ENCODE results near the gene PIK3R5. TPM values are rescaled to one million over a fixed set of nuclear protein-coding genes. Genes with fewer than 3 reads are reported as not detected.

Gene PIK3R5
- polyA plus RNA-seq, 1 donor from 2014 or later, result not detected

- H3K79me2 ChIP-seq (replicated peaks; ENCODE audit: insufficient read depth, low read length), result no peaks in the 10 kb centered on the region
- H3K9me3 ChIP-seq (ENCODE audit: low read length), result peaks cover 6% of the 10 kb centered on the region
- no peaks in the 10 kb centered on the region for H3K9me2 ChIP-seq (ENCODE audit: insufficient read depth, low read length)
- no peak overlapping the region for H3K4me3 ChIP-seq (ENCODE audit: low read length)
- H3K9ac ChIP-seq (ENCODE audit: low read length), result no peak overlapping the region
- no peak overlapping the region for H2AFZ ChIP-seq (ENCODE audit: low read depth, low read length)
- no peaks in the 10 kb centered on the region for H3K27me3 ChIP-seq (ENCODE audit: insufficient read depth, low read depth, low read length)
- TF ChIP-seq CTCF (IDR thresholded peaks at IDR 0.05; ENCODE audit: poor library complexity, severe bottlenecking) (no peak), RAD21 (conservative IDR thresholded peaks at IDR 0.05) (no peak), EZH2 (IDR thresholded peaks at IDR 0.05; ENCODE audit: borderline replicate concordance, insufficient read depth, low read length, poor library complexity, severe bottlenecking) (no peak), MXI1 (conservative IDR thresholded peaks at IDR 0.05; ENCODE audit: poor library complexity, severe bottlenecking) (no peak), POLR2AphosphoS5 (IDR thresholded peaks at IDR 0.05) (no peak), TAF1 (IDR thresholded peaks at IDR 0.05; ENCODE audit: low read depth) (no peak), SMC3 (conservative IDR thresholded peaks at IDR 0.05; ENCODE audit: poor library complexity) (no peak), EP300 (conservative IDR thresholded peaks at IDR 0.05; ENCODE audit: poor library complexity, severe bottlenecking) (no peak)
- TF ChIP-seq, protein P1, sequence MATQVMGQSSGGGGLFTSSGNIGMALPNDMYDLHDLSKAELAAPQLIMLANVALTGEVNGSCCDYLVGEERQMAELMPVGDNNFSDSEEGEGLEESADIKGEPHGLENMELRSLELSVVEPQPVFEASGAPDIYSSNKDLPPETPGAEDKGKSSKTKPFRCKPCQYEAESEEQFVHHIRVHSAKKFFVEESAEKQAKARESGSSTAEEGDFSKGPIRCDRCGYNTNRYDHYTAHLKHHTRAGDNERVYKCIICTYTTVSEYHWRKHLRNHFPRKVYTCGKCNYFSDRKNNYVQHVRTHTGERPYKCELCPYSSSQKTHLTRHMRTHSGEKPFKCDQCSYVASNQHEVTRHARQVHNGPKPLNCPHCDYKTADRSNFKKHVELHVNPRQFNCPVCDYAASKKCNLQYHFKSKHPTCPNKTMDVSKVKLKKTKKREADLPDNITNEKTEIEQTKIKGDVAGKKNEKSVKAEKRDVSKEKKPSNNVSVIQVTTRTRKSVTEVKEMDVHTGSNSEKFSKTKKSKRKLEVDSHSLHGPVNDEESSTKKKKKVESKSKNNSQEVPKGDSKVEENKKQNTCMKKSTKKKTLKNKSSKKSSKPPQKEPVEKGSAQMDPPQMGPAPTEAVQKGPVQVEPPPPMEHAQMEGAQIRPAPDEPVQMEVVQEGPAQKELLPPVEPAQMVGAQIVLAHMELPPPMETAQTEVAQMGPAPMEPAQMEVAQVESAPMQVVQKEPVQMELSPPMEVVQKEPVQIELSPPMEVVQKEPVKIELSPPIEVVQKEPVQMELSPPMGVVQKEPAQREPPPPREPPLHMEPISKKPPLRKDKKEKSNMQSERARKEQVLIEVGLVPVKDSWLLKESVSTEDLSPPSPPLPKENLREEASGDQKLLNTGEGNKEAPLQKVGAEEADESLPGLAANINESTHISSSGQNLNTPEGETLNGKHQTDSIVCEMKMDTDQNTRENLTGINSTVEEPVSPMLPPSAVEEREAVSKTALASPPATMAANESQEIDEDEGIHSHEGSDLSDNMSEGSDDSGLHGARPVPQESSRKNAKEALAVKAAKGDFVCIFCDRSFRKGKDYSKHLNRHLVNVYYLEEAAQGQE (IDR thresholded peaks at IDR 0.05; ENCODE audit: borderline replicate concordance), result no peak
- no peaks in the 10 kb centered on the region for H3F3A ChIP-seq (ENCODE audit: insufficient read depth, low read length, poor library complexity, severe bottlenecking)
- H3K4me2 ChIP-seq (ENCODE audit: low read length), result no peak overlapping the region
- no peaks in the 10 kb centered on the region for H3K36me3 ChIP-seq (ENCODE audit: insufficient read depth, low read length)
- no peak overlapping the region for H3K27ac ChIP-seq (ENCODE audit: low read length)
- H4K20me1 ChIP-seq (ENCODE audit: insufficient read depth), result no peaks in the 10 kb centered on the region
Measured at GRCh38 chr17:8922451-8922850, 43.1 kb downstream of the PIK3R5 start.

DNA sequence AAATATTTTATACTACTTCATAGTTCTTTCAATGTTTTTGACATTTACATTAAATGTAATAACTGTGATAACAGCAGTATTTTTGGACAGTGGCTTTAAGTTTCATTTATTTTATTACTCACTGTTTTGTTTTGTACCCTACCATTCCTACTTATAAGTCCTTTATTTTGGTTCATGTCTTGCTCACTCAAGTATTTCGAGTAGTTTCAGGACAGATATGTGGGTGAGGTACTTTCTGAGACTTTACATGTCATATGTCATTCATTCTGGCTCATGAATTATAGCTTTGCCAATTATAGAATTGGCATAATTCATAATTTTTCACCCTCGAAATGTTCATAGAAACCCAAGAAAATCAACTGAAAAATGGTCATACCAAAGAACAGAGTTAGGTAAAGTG is 44.4 kb downstream of the PIK3R5 start:
- H2AFZ ChIP-seq (ENCODE audit: low read depth, low read length), result no peak overlapping the region
- H3K9me3 ChIP-seq (ENCODE audit: low read length), result peaks cover 11% of the 10 kb centered on the region
- TF ChIP-seq EP300 (conservative IDR thresholded peaks at IDR 0.05; ENCODE audit: poor library complexity, severe bottlenecking) (no peak), CTCF (IDR thresholded peaks at IDR 0.05; ENCODE audit: poor library complexity, severe bottlenecking) (no peak), RAD21 (conservative IDR thresholded peaks at IDR 0.05) (no peak), EZH2 (IDR thresholded peaks at IDR 0.05; ENCODE audit: borderline replicate concordance, insufficient read depth, low read length, poor library complexity, severe bottlenecking) (no peak), TAF1 (IDR thresholded peaks at IDR 0.05; ENCODE audit: low read depth) (no peak), MXI1 (conservative IDR thresholded peaks at IDR 0.05; ENCODE audit: poor library complexity, severe bottlenecking) (no peak), POLR2AphosphoS5 (IDR thresholded peaks at IDR 0.05) (no peak), SMC3 (conservative IDR thresholded peaks at IDR 0.05; ENCODE audit: poor library complexity) (no peak)
- TF ChIP-seq, protein P1 (IDR thresholded peaks at IDR 0.05; ENCODE audit: borderline replicate concordance), result no peak
- no peaks in the 10 kb centered on the region for H3K36me3 ChIP-seq (ENCODE audit: insufficient read depth, low read length)
- no peak overlapping the region for H3K27ac ChIP-seq (ENCODE audit: low read length)
- H3K79me2 ChIP-seq (replicated peaks; ENCODE audit: insufficient read depth, low read length), result no peaks in the 10 kb centered on the region
- no peaks in the 10 kb centered on the region for H3K27me3 ChIP-seq (ENCODE audit: insufficient read depth, low read depth, low read length)
- H3K4me2 ChIP-seq (ENCODE audit: low read length), result no peak overlapping the region
- no peak overlapping the region for H3K4me3 ChIP-seq (ENCODE audit: low read length)
- H3K9me2 ChIP-seq (ENCODE audit: insufficient read depth, low read length), result no peaks in the 10 kb centered on the region
- no peak overlapping the region for H3K9ac ChIP-seq (ENCODE audit: low read length)
- no peaks in the 10 kb centered on the region for H4K20me1 ChIP-seq (ENCODE audit: insufficient read depth)
- H3F3A ChIP-seq (ENCODE audit: insufficient read depth, low read length, poor library complexity, severe bottlenecking), result no peaks in the 10 kb centered on the region

Data from neural cell (in vitro differentiated cells).